GM19463 (cell line): Measurements from ENCODE around the gene NOP56.
"Not testable (repeated sequence)": the region's sequence is repeated elsewhere in the genome, so short reads cannot be mapped to it uniquely, and the experiment has no call there.

Experiments
- ATAC-seq: cut with Tn5 transposase; IDR thresholded peaks from one replicate; pipeline ENCODE4 v1.9.1; 2021; ENCODE audit warnings: mild to moderate bottlenecking, moderate library complexity; ENCODE audit not compliant: unreplicated experiment

NOP56 gene

GRCh38 chr20:2682040-2682439 is 29.6 kb downstream of the NOP56 start:
- not testable (repeated sequence) for ATAC-seq

GRCh38 chr20:2684817-2685216 is 32.4 kb downstream of the NOP56 start:
- ATAC-seq, result not testable (repeated sequence)

- no peak for ATAC-seq
These were observed 35.1 kb downstream of the NOP56 start for GRCh38 chr20:2687514-2687913.

GRCh38 chr20:2688041-2688591 is 35.7 kb downstream of the NOP56 start:
- no peak for ATAC-seq

GRCh38 chr20:2690213-2690612 is 37.8 kb downstream of the NOP56 start:
- no peak for ATAC-seq

- no peak for ATAC-seq
These were observed 38.3 kb downstream of the NOP56 start for GRCh38 chr20:2690718-2691117.

- no peak for ATAC-seq
These were observed 38.7 kb downstream of the NOP56 start for GRCh38 chr20:2691127-2691526.

GRCh38 chr20:2691663-2692035 is 39.2 kb downstream of the NOP56 start:
- ATAC-seq, result no peak

- no peak for ATAC-seq
These were observed 39.8 kb downstream of the NOP56 start, which contains the start of gene EBF4 for GRCh38 chr20:2692036-2692885. TSS of gene EBF4 (plus strand) at chr20:2692780. CDS start at chr20:2693646, 866 bp downstream.

- no peak for ATAC-seq
These were observed 40.5 kb downstream of the NOP56 start for GRCh38 chr20:2692886-2693285.

GRCh38 chr20:2693286-2694007 is 41.0 kb downstream of the NOP56 start:
- no peak for ATAC-seq

GRCh38 chr20:2694008-2694471 is 41.6 kb downstream of the NOP56 start:
- ATAC-seq, result no peak

GRCh38 chr20:2694519-2694918 is 42.1 kb downstream of the NOP56 start:
- no peak for ATAC-seq

- ATAC-seq, result no peak
These were observed 43.0 kb downstream of the NOP56 start for GRCh38 chr20:2695206-2695983.

- not testable (repeated sequence) for ATAC-seq
These were observed 43.6 kb downstream of the NOP56 start for GRCh38 chr20:2695984-2696525.

- ATAC-seq, result no peak
These were observed 44.2 kb downstream of the NOP56 start for GRCh38 chr20:2696646-2697045.

- ATAC-seq, result no peak
These were observed 45.3 kb downstream of the NOP56 start for GRCh38 chr20:2697768-2698167.

GRCh38 chr20:2698186-2698817 is 45.9 kb downstream of the NOP56 start:
- no peak for ATAC-seq

GRCh38 chr20:2698912-2699311 is 46.5 kb downstream of the NOP56 start:
- ATAC-seq, result no peak

GRCh38 chr20:2699775-2700413 is 47.5 kb downstream of the NOP56 start:
- no peak for ATAC-seq
